Measurements from ENCODE around the gene RGL4. TPM values are rescaled to one million over a fixed set of nuclear protein-coding genes. Genes with fewer than 3 reads are reported as not detected.
A peak's percentile ranks its signal among the peaks of the same experiment; 100 is the strongest.

Gene RGL4
- total RNA-seq, 1 donor from 2014 or later = not detected

GRCh38 chr22:23681026-23681809, 9.6 kb upstream of the RGL4 start:
- DNase-seq = no peak

- no peak for DNase-seq
Measured at GRCh38 chr22:23682077-23682476, 8.7 kb upstream of the RGL4 start.

- no peak for DNase-seq
Measured at GRCh38 chr22:23682827-23683355, 7.9 kb upstream of the RGL4 start.

- no peak for DNase-seq
Measured at GRCh38 chr22:23683545-23683944, 7.3 kb upstream of the RGL4 start.

- DNase-seq = peak; percentile 90
Measured at GRCh38 chr22:23684026-23684425, 6.8 kb upstream of the RGL4 start.

GRCh38 chr22:23684561-23685031, 6.2 kb upstream of the RGL4 start:
- DNase-seq = peak; percentile 70

DNA sequence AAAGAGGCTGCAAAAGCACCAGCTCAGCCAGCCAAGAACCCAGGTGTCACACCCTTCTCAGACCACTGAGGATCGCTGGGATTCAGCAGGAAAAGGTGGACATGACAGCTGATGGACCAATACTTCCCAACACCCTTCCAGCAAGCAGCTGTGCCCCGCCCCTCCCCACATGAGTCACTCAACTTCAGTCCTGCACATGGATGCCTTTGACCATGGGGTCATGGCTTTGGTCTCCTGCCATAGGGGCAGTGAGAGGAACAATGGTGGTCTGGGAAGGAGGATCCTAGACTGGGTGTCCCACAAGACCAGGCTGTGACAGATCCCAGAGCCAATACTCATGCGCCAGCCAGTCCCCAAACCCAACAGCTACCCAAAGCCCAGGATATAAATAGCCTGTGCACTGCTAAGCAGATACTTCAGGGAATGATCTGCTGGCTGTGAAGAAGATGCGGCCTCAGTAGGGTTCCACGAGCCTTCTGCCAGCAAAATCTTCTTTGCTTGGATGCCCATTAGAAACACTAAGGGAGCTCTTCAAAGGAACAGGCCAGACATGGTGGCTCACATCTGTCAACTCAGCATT, 5.5 kb upstream of the RGL4 start:
- DNase-seq = no peak

GRCh38 chr22:23686416-23687024, 4.3 kb upstream of the RGL4 start:
- no peak for DNase-seq

DNA sequence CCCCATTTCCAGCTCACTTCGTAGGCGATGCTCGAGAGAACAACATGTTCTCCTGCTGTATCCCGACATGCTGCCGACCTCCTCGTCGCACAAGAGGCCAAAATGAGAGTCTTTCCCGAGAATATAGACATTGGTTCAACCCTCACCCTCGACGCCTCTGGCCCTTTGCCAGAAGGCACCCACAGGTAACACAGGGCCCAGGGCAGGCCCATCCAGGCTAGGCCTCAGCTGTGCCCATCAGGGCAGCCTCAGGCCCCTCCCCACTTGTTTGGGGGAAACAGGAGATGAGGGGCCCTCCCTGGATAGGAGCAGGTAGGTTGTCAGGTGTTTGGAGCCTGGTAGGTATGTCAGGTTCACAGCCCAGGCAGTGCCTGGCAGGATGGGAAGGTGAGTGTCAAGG, 2.7 kb upstream of the RGL4 start:
- DNase-seq = no peak

DNA sequence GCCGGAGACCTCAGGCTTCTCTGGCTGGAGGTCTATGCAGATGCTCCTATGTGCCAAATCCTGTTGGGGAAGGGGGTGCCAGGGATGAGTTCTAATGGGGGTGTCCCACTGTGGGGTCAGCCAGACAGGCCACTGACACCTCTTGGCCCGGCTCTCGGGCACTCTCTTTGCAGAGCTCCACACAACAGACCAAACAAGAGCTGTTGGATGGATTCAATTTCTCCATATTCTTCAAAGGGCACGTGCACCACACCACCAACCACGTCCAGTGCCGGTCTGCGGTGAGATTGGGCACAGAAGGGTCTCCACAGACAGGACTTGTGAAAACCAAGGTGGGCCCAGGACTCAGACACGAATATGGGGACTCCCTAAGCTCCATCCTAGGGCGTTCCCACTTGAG, 2.2 kb upstream of the RGL4 start:
- DNase-seq = no peak

GRCh38 chr22:23689414-23689813, 1.4 kb upstream of the RGL4 start:
- DNase-seq = no peak

DNA sequence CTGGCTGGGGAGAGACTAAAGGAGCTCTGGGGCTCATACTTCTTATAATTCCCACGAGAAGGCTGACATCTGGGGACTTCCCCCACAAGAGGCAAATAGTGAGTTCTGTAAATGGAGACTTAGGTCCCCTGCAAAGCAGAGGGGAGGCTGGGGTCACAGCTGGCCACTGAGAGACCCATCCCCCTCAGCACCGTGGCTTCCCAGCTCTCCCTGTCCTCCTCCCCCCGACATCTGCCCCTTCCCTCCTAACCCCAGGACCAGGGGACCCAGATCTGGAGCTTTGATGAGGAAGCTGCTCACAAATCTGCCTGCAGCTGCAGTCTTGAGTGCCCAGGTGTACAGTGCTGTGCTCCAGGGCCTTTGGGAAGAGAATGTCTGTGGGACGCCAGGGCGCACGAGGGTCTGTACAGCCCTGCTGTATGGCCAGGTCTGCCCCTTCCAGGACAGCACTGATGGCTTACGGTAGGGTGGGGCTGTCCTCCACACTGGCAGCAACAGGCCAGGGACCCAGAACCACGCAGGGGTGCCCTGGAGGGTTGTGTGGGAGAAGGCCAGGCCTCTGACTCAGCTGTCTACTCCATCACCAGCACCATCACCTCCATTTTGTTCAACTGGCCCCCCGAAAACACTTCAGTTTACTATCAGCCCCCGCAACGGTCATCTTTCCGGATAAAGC, 1.1 kb downstream of the RGL4 start:
- no peak for DNase-seq

DNA sequence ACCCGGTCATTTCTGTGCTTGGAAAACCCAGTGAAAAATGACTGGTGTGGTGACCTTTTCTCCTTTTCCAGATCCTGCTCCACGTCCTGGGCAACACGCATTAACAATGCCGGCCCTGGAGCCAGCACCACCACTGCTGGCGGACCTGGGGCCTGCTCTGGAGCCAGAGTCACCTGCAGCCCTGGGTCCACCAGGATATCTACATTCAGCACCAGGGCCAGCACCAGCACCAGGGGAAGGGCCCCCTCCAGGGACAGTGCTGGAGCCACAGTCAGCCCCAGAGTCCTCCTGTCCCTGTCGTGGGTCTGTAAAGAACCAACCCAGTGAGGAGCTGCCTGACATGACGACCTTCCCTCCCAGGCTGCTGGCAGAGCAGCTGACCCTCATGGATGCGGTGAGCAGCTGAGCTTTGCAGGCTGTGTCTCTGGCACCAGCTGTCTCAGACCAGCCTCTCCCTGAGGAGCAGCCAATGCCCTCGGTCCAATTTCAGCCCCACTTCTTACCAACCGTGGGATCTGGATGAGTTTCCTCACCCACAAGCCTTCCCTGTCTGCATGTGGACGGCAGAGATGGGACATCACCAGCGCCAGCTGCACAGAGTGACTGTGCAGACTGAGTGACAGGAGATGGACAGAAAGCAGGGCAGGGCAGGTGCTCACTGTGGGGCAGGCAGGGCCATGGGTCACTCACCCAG, 1.9 kb downstream of the RGL4 start:
- DNase-seq = peak; percentile 70

DNA sequence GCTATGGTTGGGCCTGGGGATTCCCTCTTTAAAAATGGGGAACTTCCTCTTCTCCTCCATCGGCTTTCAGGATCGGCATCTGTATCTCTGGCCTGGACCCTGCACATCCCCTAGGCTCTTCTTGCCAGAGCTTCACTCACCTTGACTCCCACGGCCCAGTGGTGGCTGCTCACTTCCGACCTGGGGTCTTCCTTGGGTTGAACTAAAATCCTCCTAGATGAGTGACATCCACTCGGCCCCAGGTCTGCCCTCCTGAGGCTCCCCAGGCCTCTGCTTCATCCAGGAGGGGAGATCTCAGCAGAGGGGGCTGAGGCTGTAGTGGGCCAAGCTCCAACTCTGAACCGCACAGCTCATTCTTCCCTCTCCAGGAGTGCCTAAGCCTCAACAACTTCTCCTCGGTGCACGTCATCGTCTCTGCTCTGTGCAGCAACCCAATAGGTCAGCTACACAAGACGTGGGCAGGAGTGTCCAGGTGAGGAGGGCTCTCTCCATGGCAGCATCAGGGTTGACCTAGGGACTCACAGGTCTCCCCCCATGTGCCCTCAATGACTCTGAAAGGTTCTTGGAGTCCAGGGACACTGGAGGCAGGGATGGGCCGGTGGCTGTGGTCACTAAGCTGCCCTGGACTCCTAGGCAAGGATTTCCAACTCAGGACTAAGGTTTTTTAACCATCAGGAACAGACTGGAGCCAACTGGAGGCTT, 3.3 kb downstream of the RGL4 start:
- DNase-seq = no peak

DNA sequence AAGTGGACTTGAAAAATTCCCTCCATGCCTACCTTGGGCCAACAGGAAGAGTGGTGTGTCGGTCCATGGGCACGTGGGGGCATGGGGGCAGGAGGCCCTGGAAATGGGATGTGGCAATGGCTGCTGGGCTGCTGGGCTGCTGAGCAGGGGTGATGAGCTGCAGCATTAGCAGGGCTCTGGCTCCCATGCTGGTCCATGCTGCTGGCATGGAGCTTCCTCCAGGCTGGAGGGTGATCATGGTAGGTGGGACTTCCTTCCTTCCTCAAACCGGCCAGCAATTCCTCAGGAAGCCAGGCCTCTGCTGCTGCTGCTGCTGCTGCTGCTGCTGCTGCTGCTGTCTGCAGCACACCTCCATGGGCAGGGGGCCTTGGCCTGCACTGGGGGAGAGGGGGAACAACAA, 4.3 kb downstream of the RGL4 start:
- DNase-seq = no peak

DNA sequence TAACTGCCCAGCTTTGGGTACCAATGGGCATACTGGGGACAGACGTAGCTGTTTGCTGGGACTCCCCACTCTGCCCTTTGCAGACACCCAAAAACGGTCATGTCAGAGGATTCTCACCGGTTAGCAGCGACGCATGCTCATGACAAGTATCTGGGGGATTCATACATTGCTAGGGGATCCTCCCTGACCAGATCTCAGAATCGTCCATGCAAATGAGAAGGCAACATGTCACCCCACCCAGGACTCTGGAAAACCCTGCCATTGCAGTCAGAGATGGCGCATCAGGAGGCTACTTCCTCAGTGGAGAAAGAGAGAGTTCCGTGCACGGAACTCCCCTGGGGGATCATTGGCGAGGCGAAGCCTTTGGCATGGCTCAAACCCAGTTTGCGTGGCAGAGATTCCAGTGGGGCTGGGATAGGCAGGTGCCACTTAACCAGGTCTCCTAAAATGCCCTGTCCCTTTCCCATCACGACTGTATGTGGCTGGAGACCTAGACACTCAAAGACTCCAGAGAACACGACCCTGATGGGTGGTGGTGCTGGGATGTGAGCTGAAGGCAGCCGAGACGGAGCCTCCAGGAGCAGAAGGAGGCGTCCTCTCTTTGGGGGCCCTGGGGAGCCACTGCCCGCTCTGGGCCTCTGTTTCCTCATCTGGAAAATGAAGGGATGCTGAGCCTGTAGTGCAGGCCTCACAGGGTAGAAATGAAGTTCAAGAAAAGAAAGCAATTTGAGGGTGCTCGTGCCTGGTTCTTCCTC, 4.9 kb downstream of the RGL4 start:
- DNase-seq = no peak

GRCh38 chr22:23696326-23696851, 5.6 kb downstream of the RGL4 start:
- no peak for DNase-seq

GRCh38 chr22:23697031-23697970, 6.5 kb downstream of the RGL4 start:
- no peak for DNase-seq

DNA sequence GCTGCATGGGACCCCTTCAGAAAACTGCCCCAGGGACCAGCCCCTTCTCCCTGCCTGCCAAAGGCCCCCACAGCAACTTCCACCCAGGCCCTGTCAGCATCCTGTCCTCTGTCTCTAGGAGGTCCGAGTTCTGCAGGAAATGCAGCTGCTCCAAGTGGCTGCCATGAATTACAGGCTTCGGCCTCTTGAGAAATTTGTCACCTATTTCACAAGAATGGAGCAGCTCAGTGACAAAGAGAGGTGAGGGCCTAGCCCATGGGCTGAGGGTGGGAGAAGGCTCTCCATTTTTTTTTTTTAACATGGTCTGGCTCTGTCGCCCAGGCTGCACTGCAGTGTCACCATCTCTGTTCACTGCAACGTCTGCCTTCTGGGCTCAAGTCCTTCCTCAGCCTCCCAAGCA, 7.3 kb downstream of the RGL4 start:
- no peak for DNase-seq
